ENCODE data around the gene SH3BP2.

Gene SH3BP2

GRCh38 chr4:2790583-2791517 is 2.0 kb upstream of the SH3BP2 start:
- no peak for DNase-seq (ENCODE audit: low read depth in 2 of 2)

- DNase-seq (ENCODE audit: low read depth in 2 of 2), result no peak
Observed at GRCh38 chr4:2791518-2792395, 1.1 kb upstream of the SH3BP2 start.

GRCh38 chr4:2792396-2792710 is 532 bp upstream of the SH3BP2 start:
- no peak for DNase-seq (ENCODE audit: low read depth in 2 of 2)

GRCh38 chr4:2793586-2794485 is 951 bp downstream of the SH3BP2 start:
- DNase-seq (ENCODE audit: low read depth in 2 of 2), result no peak

GRCh38 chr4:2794486-2795299 is 1.8 kb downstream of the SH3BP2 start:
- DNase-seq (ENCODE audit: low read depth in 2 of 2), result no peak

GRCh38 chr4:2795300-2795892 is 2.5 kb downstream of the SH3BP2 start:
- no peak for DNase-seq (ENCODE audit: low read depth in 2 of 2)

GRCh38 chr4:2795893-2796848 is 3.3 kb downstream of the SH3BP2 start:
- no peak for DNase-seq (ENCODE audit: low read depth in 2 of 2)

- DNase-seq (ENCODE audit: low read depth in 2 of 2), result no peak
Observed at GRCh38 chr4:2796849-2797544, 4.1 kb downstream of the SH3BP2 start.

GRCh38 chr4:2797545-2798305 is 4.8 kb downstream of the SH3BP2 start:
- no peak for DNase-seq (ENCODE audit: low read depth in 2 of 2)

- no peak for DNase-seq (ENCODE audit: low read depth in 2 of 2)
Observed at GRCh38 chr4:2798399-2799223, 5.7 kb downstream of the SH3BP2 start.

- no peak for DNase-seq (ENCODE audit: low read depth in 2 of 2)
Observed at GRCh38 chr4:2799224-2799911, 6.5 kb downstream of the SH3BP2 start.

GRCh38 chr4:2799971-2800690 is 7.2 kb downstream of the SH3BP2 start:
- no peak for DNase-seq (ENCODE audit: low read depth in 2 of 2)

- DNase-seq (ENCODE audit: low read depth in 2 of 2), result no peak
Observed at GRCh38 chr4:2800691-2801596, 8.1 kb downstream of the SH3BP2 start.

GRCh38 chr4:2802618-2803531 is 10.0 kb downstream of the SH3BP2 start:
- DNase-seq (ENCODE audit: low read depth in 2 of 2), result no peak
